K562 treated with DMSO at 1 percent for 48 hours (cell line): ENCODE measurements around the gene CBFB. TPM values are rescaled to one million over a fixed set of nuclear protein-coding genes. Genes with fewer than 3 reads are reported as not detected.

Experiments
- total RNA-seq: library from RNA; unstranded; fragments of 300-600 nt; gene quantifications from 2 replicates; pipeline ENCODE4 v1.2.3, GENCODE V29; 2022; ENCODE audit warnings: low replicate concordance; ENCODE audit errors: extremely low read depth

CBFB gene
- total RNA-seq: 506 TPM in 1 of 2 replicates, not detected in the other

GRCh38 chr16:67028696-67029253, at the start of gene CBFB:
TSS of gene CBFB (plus strand) at chr16:67029149. CDS start at chr16:67029408, 259 bp downstream.

GRCh38 chr16:66988197-66988788, 40.7 kb upstream of the CBFB start, which contains the start of gene CES4A:
TSS of gene CES4A (plus strand) at chr16:66988589. CDS start at chr16:66988773, 184 bp downstream.

DNA sequence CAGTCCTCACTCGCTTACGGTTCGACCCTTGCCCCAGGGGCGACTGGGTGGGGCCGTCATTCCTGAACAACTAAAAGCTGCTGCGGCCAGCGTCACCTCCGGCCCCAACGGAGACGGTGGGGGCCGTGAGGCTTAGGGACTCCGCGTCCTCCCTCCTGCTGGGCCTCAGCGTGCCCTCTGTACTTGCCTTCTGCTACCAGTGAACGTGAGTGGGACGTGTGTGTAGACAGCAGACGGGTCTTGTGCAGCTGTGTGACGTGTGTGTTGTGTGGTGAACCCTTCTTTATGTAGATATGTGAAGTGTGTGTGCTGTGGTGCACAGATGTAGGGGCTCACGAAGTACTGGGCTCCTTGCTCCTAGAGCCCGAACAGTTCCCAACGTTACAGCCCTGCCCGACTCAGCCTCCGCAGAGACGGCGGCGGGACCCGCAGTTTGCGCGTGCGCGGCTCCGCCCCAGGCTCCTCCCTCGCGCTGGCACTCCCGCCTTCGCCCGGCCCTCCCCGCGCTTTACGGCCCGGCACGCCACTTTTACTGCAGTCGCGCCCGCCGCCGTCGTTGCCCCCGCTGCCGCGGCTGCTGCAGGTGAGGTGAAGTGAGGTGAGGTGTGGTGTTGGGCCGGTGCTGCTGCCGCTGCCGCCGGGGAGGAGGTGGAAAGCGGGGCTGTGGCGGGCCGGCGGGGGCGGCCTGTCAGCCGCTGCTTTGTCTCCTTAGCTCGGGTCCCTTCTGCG, 80.6 kb downstream of the CBFB start, which contains the start of gene PHAF1:
PHAF1 (plus strand) TSS at position 535 of the 729 bp plus-strand sequence. CDS start 235 bp downstream, outside the sequence.

Other genes starting within 250 kb of the CBFB start
- not detected in 2 replicates for gene TERB1, start 227.6 kb upstream of the CBFB start, total RNA-seq
- not detected in 2 replicates for gene NAE1, start 198.2 kb upstream of the CBFB start, total RNA-seq
- not detected in 2 replicates for gene CA7, start 184.7 kb upstream of the CBFB start, total RNA-seq
- not detected in 2 replicates for gene PDP2, start 148.6 kb upstream of the CBFB start, total RNA-seq
- not detected in 2 replicates for gene CDH16, start 110.3 kb upstream of the CBFB start, total RNA-seq
- not detected in 2 replicates for gene RRAD, start 103.6 kb upstream of the CBFB start, total RNA-seq
- gene CIAO2B, start 94.7 kb upstream of the CBFB start, total RNA-seq: not detected in 2 replicates
- not detected in 2 replicates for gene CES2, start 93.6 kb upstream of the CBFB start, total RNA-seq
- not detected in 2 replicates for gene CES3, start 67.9 kb upstream of the CBFB start, total RNA-seq
- gene CES4A, start 40.6 kb upstream of the CBFB start, total RNA-seq: not detected in 2 replicates
- not detected in 2 replicates for gene PHAF1, start 80.8 kb downstream of the CBFB start, total RNA-seq
- not detected in 2 replicates for gene B3GNT9, start 121.8 kb downstream of the CBFB start, total RNA-seq
- not detected in 2 replicates for gene TRADD, start 130.8 kb downstream of the CBFB start, total RNA-seq
- not detected in 2 replicates for gene FBXL8, start 130.8 kb downstream of the CBFB start, total RNA-seq
- not detected in 2 replicates for gene HSF4, start 135.6 kb downstream of the CBFB start, total RNA-seq
- not detected in 2 replicates for gene NOL3, start 141.4 kb downstream of the CBFB start, total RNA-seq
- gene MATCAP1, start 154.8 kb downstream of the CBFB start, total RNA-seq: not detected in 2 replicates
- not detected in 2 replicates for gene EXOC3L1, start 161.0 kb downstream of the CBFB start, total RNA-seq
- not detected in 2 replicates for gene E2F4, start 163.0 kb downstream of the CBFB start, total RNA-seq
- gene ELMO3, start 170.0 kb downstream of the CBFB start, total RNA-seq: not detected in 2 replicates
- not detected in 2 replicates for gene TMEM208, start 198.0 kb downstream of the CBFB start, total RNA-seq
- not detected in 2 replicates for gene FHOD1, start 218.3 kb downstream of the CBFB start, total RNA-seq
- gene SLC9A5, start 219.8 kb downstream of the CBFB start, total RNA-seq: not detected in 2 replicates